ENCODE measurements around the gene LTC4S. TPM values are rescaled to one million over a fixed set of nuclear protein-coding genes. Genes with fewer than 3 reads are reported as not detected.

LTC4S gene
- total RNA-seq, 2 donors from 2014 or later = 9.0 to 11.1 TPM

DNA sequence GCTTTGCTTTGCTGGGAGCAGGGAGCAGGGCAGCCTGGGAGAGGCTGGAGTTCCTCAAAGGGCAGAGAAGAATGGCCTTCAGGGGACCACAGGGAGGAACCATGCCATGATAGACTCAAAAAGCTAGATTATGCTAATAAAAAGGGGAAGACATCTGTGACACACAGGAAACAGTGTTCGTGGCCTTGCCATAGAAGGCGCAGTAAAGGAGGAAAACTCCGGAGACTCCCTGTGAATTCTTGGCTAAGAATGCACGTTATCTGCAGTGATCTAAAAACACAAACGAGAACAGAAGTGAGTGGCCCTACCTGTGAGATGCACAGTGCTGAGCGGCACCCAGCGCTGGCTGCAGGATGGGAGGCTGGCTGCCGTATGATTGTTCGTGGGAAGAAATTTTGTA, 15.9 kb upstream of the LTC4S start:
- Histone ChIP-seq H3K36me3 (peaks cover 51% of the 10 kb centered on the region), H3K27ac (no peak overlapping the region), H3K4me3 (no peak overlapping the region), H3K4me1 (no peaks in the 10 kb centered on the region), H3K27me3 (no peaks in the 10 kb centered on the region), H3K9me3 (no peaks in the 10 kb centered on the region)
- TF ChIP-seq, protein P1, sequence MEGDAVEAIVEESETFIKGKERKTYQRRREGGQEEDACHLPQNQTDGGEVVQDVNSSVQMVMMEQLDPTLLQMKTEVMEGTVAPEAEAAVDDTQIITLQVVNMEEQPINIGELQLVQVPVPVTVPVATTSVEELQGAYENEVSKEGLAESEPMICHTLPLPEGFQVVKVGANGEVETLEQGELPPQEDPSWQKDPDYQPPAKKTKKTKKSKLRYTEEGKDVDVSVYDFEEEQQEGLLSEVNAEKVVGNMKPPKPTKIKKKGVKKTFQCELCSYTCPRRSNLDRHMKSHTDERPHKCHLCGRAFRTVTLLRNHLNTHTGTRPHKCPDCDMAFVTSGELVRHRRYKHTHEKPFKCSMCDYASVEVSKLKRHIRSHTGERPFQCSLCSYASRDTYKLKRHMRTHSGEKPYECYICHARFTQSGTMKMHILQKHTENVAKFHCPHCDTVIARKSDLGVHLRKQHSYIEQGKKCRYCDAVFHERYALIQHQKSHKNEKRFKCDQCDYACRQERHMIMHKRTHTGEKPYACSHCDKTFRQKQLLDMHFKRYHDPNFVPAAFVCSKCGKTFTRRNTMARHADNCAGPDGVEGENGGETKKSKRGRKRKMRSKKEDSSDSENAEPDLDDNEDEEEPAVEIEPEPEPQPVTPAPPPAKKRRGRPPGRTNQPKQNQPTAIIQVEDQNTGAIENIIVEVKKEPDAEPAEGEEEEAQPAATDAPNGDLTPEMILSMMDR (IDR thresholded peaks at IDR 0.05) = no peak
- no peak for DNase-seq (ENCODE audit: low spot score)

DNA sequence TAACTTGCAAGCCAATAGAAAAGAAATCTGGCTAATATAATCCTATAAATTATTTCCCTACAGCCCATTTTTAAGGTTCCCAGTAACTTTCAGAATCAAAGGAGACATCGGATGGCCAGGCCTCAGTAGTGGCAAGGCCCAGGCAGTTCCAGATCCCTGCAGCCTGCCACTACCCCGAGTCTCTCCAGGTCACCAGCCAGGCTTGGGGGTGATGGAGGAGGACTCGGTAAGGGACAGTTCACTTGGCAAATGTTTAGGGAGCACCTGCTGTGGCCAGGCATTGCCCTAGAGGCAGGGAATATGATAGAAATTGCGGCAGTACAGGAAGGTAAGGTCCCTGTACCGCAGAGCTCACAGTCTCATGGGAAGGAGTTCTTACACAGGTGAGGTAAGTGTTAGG, 15.2 kb upstream of the LTC4S start:
- Histone ChIP-seq H3K27ac (no peak overlapping the region), H3K4me1 (no peaks in the 10 kb centered on the region), H3K27me3 (no peaks in the 10 kb centered on the region), H3K36me3 (peaks cover 44% of the 10 kb centered on the region), H3K9me3 (no peaks in the 10 kb centered on the region), H3K4me3 (no peak overlapping the region)
- DNase-seq (ENCODE audit: low spot score) = no peak
- TF ChIP-seq, protein P1 (IDR thresholded peaks at IDR 0.05) = no peak

DNA sequence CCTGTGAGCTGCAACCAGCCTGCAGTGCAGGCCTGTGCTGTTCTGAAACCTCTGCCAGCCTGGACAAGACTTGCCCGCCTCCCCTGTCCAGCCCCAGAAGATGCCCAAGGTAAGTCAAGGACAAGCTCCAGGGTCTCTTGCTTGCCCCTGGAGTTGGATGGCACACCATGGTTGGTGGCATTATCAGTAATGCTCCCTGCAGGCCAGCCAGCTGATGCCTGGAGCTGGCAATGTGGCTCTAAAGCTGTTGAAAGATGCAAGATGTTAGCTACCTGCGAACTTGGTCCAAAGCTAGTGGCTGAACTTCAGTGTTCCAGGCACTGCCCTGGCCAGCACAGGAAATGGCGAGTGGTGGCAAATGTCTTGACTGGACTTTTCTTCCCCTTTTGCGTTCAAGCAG, 14.0 kb upstream of the LTC4S start:
- TF ChIP-seq, protein P1 (IDR thresholded peaks at IDR 0.05) = no peak
- H3K9me3 ChIP-seq = no peaks in the 10 kb centered on the region
- no peaks in the 10 kb centered on the region for H3K4me1 ChIP-seq
- H3K36me3 ChIP-seq = peaks cover 32% of the 10 kb centered on the region
- H3K4me3 ChIP-seq = no peak overlapping the region
- H3K27me3 ChIP-seq = no peaks in the 10 kb centered on the region
- no peak for DNase-seq (ENCODE audit: low spot score)
- no peak overlapping the region for H3K27ac ChIP-seq

DNA sequence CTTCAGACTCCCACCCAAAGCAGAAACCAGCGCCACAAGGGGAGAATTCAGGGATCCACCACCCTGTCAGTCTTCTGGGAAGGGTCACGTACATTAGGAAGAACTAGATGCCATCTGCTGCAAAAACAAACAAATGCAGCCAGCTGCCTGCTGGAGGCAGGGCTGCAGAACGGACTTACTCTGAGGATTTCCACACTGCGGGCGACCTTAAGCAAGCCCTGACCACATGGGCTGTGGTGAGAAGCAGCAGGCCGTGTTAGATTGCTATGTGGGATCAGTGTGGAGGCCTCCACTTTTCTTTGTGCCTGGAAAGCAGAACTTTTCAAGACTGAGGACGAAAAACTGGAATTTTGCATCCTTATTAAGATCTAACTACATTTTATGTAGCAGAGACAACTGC, 13.4 kb upstream of the LTC4S start:
- H3K9me3 ChIP-seq = no peaks in the 10 kb centered on the region
- peaks cover 28% of the 10 kb centered on the region for H3K36me3 ChIP-seq
- H3K4me3 ChIP-seq = no peak overlapping the region
- H3K4me1 ChIP-seq = no peaks in the 10 kb centered on the region
- H3K27ac ChIP-seq = no peak overlapping the region
- TF ChIP-seq, protein P1 (IDR thresholded peaks at IDR 0.05) = no peak
- H3K27me3 ChIP-seq = no peaks in the 10 kb centered on the region
- DNase-seq (ENCODE audit: low spot score) = no peak

DNA sequence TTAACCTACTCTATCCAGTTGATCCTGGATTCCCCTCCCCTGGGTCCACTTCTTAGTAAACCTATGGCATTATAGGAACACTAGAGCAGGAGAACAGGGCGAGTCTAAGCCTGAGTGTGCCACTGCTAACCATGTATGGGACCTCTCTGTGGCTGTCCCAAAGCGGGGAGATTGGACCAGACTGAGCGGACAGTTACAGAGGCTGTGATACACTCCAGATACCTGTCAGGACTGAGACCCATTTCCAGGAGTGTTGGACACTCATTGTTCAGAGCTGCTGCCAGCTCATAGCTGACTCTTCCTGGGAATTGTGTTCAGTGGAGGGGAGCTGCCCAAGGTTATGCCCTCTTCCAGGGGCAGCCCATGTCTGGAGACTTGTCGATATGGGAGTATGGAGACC, 11.9 kb upstream of the LTC4S start:
- no peak for DNase-seq (ENCODE audit: low spot score)
- Histone ChIP-seq H3K9me3 (no peaks in the 10 kb centered on the region), H3K4me1 (no peaks in the 10 kb centered on the region), H3K27ac (no peak overlapping the region), H3K4me3 (no peak overlapping the region), H3K27me3 (no peaks in the 10 kb centered on the region), H3K36me3 (peaks cover 16% of the 10 kb centered on the region)
- TF ChIP-seq, protein P1 (IDR thresholded peaks at IDR 0.05) = no peak

DNA sequence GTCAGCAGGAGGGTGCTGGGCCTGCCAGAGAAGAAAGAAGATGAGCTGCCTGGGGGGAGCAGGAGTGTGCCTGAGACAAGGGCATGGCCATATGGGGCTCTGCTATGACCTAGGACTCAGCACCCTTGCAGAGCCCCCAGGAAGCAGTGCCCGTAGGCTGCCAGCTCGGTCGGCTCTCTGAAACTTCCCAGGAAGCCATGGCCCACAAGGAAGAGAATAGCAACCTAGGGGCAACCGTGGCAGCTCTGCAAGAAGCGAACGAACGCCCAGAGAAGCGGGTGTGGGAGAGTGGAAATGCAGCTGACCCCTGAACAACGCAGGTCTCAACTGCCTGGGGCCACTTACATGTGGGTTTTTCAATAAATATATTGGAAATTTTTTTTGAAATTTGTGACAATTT, 10.7 kb upstream of the LTC4S start:
- Histone ChIP-seq H3K4me1 (no peaks in the 10 kb centered on the region), H3K27ac (no peak overlapping the region), H3K36me3 (peaks cover 8% of the 10 kb centered on the region), H3K4me3 (no peak overlapping the region), H3K9me3 (no peaks in the 10 kb centered on the region), H3K27me3 (no peaks in the 10 kb centered on the region)
- TF ChIP-seq, protein P1 (IDR thresholded peaks at IDR 0.05) = no peak
- no peak for DNase-seq (ENCODE audit: low spot score)
